HG03457 (cell line): ENCODE data around the gene KIAA1671.

Source experiments
- ATAC-seq: cut with Tn5 transposase; IDR thresholded peaks from one replicate; pipeline ENCODE4 v1.9.1; 2021; ENCODE audit warnings: moderate number of reproducible peaks; ENCODE audit not compliant: unreplicated experiment

KIAA1671 gene

GRCh38 chr22:25032066-25032465 is 79.5 kb downstream of the KIAA1671 start:
- no peak for ATAC-seq

GRCh38 chr22:25035715-25036114 is 83.2 kb downstream of the KIAA1671 start:
- ATAC-seq, result no peak

DNA sequence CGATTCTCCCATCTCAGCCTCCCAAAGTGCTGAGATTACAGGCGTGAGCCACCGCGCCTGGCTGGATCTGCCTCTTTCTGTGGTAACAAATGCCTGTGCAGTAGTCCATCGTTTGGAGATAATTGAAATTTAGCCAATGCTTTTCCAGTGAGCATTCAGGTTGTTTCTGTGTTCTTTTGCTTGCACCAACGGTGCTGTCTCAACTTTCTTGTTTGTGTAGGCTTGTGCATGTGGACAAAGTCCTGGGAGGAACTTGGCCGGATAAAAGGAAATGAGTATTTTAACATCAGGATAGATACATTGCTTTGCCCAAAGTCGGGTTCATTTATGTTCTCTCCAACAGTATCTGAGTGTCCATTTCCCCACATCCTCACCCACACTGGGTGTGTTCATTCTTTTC is 85.7 kb downstream of the KIAA1671 start:
- ATAC-seq, result no peak

DNA sequence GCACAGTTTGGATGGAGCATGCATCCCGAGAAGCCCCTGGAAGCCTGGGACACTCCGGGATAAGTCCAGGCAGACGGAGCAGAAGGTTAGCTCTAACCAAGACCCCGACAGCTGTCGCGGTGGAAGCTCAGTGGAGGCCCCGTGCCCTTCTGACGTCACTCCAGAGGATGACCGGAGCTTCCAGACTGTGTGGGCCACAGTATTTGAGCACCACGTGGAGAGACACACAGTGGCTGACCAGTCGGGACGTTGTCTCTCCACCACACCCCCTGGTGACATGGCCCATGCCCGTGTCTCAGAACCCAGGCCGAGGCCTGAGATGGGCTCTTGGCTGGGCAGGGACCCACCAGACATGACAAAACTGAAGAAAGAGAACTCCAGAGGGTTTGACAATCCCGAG is 86.3 kb downstream of the KIAA1671 start:
- ATAC-seq, result no peak

DNA sequence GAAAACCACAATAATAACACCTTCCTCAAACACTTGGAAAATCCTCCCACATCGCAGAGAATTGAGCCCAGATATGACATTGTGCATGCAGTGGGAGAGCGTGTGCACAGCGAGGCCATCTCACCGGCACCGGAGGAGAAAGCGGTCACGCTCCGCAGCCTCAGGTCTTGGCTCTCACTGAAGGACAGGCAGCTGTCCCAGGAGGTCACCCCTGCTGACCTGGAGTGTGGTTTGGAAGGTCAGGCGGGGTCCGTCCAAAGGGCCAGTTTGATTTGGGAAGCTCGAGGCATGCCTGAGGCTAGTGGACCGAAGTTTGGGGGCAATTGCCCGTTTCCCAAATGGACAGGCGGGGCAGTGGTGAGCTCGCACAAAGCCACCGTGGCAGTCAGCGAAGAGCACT is 86.7 kb downstream of the KIAA1671 start:
- no peak for ATAC-seq

GRCh38 chr22:25039754-25040153 is 87.2 kb downstream of the KIAA1671 start:
- no peak for ATAC-seq

DNA sequence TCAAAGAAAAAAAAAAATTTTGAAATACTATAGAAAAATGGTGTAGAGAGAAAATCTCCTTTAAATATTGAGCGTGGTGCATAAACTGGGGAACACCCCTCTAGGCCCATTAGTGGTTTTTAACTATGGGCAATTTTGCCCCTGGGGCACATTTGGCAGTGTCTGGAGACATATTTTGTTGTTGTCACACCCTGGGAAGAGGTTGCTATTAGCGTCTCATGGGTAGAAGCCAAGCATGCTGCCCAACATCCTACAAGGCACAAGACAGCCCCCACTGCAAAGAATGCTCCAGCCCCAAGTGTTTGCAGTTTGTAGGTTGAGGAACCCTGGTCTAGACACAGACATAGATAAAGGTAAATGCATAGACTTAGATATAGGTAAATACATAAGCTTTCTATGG is 92.6 kb downstream of the KIAA1671 start:
- ATAC-seq, result no peak

DNA sequence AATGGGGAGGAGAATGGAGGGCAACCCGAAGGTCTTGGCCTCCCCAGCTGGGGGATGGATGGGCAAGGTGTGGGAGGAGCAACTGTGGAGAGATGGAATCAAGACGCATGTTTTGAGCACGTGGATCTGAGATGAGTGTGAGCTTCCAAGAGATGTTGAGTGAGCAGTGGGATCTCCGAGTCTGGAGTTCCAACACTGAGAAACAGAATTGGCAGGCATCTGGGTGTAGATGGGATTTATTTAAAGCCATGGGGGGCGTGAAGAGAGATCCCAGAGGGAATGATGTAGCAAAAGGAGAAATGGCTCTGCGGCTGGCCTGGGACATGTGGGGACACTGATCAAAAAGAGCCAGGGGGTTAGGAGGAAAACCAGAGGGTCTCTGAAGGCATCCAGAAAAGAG is 95.6 kb downstream of the KIAA1671 start:
- no peak for ATAC-seq

GRCh38 chr22:25048659-25049647 is 96.4 kb downstream of the KIAA1671 start:
- ATAC-seq, result no peak

GRCh38 chr22:25049770-25050169 is 97.3 kb downstream of the KIAA1671 start:
- ATAC-seq, result no peak

GRCh38 chr22:25050566-25050965 is 98.0 kb downstream of the KIAA1671 start:
- no peak for ATAC-seq

DNA sequence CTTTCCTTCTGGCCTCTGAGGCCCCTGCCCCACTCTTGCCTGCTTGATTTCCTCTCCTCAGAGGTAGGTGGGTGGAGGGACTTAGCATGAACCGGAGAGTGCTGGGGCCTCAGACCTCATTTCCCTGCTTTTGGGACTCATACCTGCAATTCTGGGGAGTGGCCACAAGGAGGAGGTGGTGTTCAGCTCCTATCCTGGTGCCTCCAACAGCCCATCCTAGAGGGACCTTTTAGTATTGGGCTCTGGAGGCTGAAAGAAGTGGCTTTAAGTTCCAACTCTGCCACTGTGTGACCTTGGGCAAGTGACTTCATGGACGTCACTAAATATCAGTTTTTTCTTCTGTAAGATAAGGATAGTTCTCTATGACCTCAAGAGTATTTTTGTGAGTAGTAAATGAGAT is 98.6 kb downstream of the KIAA1671 start:
- no peak for ATAC-seq

DNA sequence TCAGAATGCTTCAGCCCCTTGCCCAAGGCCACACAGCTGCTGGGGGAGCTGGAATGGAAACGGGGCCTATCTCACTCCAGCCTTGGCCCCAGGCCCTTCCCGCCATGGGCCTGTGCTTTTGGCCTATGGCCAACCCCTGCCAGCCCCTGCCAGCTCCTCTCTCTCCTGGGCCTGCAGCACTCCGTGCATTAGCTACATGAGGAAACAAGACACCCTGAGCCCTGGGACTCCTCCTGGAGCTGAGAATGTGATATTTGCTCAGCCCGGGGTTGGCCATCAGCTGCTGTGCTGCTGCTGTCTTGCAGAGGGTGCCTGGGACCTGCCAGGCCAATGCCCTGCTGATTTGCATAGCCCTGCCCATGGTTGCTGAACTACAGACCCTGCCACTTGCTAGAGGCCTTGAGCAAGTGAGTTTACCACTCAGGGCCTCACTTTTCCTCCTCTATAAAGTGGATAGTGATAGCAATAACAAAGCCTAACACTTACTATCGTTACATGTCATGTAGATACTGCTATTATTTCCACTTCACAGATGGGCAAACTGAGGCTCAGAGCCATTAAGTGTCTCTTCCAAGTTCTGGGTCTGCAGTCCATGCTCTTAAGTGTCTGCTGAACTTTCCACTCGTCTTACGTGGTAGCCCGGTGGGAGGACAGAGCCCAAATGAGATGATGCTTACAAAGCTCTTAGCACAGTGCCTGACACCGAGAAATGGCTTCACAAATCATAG is 99.6 kb downstream of the KIAA1671 start:
- ATAC-seq, result no peak

DNA sequence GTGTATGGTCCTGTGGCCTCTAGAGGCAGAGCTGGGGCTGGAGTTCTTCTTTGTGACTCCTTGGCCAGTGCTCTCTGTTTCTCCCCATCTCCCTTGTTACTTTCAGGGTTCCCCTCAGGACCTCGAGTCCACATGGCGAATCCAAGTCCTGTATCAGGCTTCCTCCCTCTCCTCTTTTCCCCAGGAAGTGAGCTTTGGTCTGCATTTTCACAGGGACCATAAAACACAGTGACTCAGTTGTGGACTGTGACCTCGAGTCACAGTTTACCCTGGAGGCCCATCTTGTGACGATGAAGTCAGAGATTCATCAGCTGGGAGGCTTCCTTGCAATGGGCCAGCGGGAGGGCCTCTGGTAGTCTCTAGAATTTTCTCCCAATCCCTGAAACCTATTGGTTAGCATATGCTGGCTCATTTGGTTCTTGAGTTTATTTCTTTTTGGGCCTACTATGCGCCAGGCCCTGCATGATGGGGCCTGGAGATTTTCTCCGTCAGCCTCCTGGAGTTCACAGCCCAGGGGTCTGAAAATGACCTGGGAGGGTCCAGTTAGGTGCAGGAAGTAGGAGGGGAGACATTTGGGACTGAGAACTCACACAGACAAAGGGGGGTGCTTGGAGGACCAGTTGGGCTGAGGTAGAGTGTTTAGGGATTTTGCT is 100.8 kb downstream of the KIAA1671 start:
- no peak for ATAC-seq

GRCh38 chr22:25054943-25055511 is 102.5 kb downstream of the KIAA1671 start:
- no peak for ATAC-seq

GRCh38 chr22:25057013-25057881 is 104.7 kb downstream of the KIAA1671 start:
- no peak for ATAC-seq

GRCh38 chr22:25059438-25059837 is 106.9 kb downstream of the KIAA1671 start:
- no peak for ATAC-seq

- ATAC-seq, result no peak
Observed at GRCh38 chr22:25060522-25061071, 108.1 kb downstream of the KIAA1671 start.

GRCh38 chr22:25061134-25061533 is 108.6 kb downstream of the KIAA1671 start:
- ATAC-seq, result no peak
